T follicular helper cell (primary cell): ENCODE measurements around the gene JAK1.
"Not testable (repeated sequence)": the region's sequence is repeated elsewhere in the genome, so short reads cannot be mapped to it uniquely, and the experiment has no call there.

Source experiments
- DNase-seq: peaks from one replicate; pipeline ENCODE4 v3.0.0-alpha.2; 2020; ENCODE audit warnings: low read depth
- total RNA-seq, 2 experiments: gene quantifications; one replicate each; lab custom pipeline; 2026; lab: John Stamatoyannopoulos, UW

JAK1 gene
- 585 to 1,024 reads per million in 2 experiments for total RNA-seq

GRCh38 chr1:64966158-64966971, at the start of gene JAK1:
TSS of gene JAK1 (minus strand) at chr1:64966549. CDS start at chr1:64886264, 80,285 bp downstream.
- peak; percentile 86 for DNase-seq

GRCh38 chr1:65014321-65014720, 48.0 kb upstream of the JAK1 start:
- DNase-seq, result no peak

GRCh38 chr1:65011983-65012382, 45.6 kb upstream of the JAK1 start:
- no peak for DNase-seq

GRCh38 chr1:65009724-65010420, 43.5 kb upstream of the JAK1 start:
- DNase-seq, result no peak

- no peak for DNase-seq
Measured at GRCh38 chr1:65009176-65009575, 42.8 kb upstream of the JAK1 start.

- no peak for DNase-seq
Measured at GRCh38 chr1:65006806-65007205, 40.5 kb upstream of the JAK1 start.

GRCh38 chr1:65003316-65003664, 36.9 kb upstream of the JAK1 start:
- no peak for DNase-seq

- DNase-seq, result peak; percentile 60
Measured at GRCh38 chr1:65002508-65003315, 36.4 kb upstream of the JAK1 start.

- DNase-seq, result no peak
Measured at GRCh38 chr1:65002156-65002507, 35.8 kb upstream of the JAK1 start.

- DNase-seq, result peak; percentile 60
Measured at GRCh38 chr1:65001231-65001792, 35.0 kb upstream of the JAK1 start.

- DNase-seq, result not testable (repeated sequence)
Measured at GRCh38 chr1:64998425-64998948, 32.1 kb upstream of the JAK1 start.

GRCh38 chr1:64996541-64997257, 30.4 kb upstream of the JAK1 start:
- DNase-seq, result no peak

- no peak for DNase-seq
Measured at GRCh38 chr1:64995316-64995715, 29.0 kb upstream of the JAK1 start.

- no peak for DNase-seq
Measured at GRCh38 chr1:64986903-64987871, 20.8 kb upstream of the JAK1 start.

GRCh38 chr1:64984737-64985136, 18.4 kb upstream of the JAK1 start:
- no peak for DNase-seq

GRCh38 chr1:64984106-64984505, 17.8 kb upstream of the JAK1 start:
- no peak for DNase-seq

- DNase-seq, result no peak
Measured at GRCh38 chr1:64983110-64983509, 16.8 kb upstream of the JAK1 start.

- DNase-seq, result no peak
Measured at GRCh38 chr1:64981601-64982533, 15.5 kb upstream of the JAK1 start.
